ENCODE data around the gene ANAPC13.

The ANAPC13 gene

GRCh38 chr3:134483195-134483900 lies 2.4 kb downstream of the ANAPC13 start:
- in situ Hi-C loops (cut with MboI; ENCODE audit: low sequenced_read_pairs), result no loop called here

- in situ Hi-C loops (cut with MboI; ENCODE audit: low sequenced_read_pairs), result no loop called here
These were observed 3.2 kb downstream of the ANAPC13 start for GRCh38 chr3:134482622-134483021.

DNA sequence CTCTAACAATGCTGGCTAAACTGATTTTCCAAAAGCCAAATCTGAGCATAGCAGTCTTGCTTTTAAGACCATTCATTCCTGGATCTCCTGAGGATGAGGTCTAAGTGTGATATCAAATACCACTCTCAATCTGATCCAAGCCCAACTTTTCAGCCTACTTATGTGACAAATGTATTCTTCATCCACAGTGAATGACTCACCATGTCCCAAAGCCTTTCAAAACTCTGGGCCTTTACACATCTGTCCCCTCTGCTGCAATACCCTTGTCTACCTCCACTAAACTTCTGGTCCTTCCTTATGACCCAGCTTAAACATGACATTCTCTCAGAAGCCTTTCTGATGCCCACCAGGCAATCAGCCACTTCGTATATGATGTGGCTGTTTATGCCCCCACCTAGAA lies 4.6 kb downstream of the ANAPC13 start:
- in situ Hi-C loops (cut with MboI; ENCODE audit: low sequenced_read_pairs), result no loop called here

DNA sequence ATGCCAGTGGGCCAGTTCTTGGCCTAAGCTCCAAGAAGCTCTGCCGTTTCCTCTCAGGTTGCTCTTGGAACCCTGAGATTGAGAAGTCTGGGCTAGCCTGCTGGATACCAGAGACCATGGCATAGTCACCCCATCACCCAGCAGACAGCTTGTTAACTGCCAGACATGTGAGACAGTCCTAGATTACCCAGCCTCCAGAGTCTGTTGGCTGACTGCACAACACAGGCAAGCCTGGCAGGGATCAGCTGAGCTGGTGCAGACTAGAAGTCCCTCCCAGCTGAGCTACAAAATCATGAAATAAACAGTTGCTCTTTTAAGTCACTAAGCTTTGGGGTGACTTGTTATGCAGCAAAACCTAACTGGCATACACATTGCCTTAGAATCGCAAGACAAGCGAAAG lies 5.2 kb downstream of the ANAPC13 start:
- in situ Hi-C loops (cut with MboI; ENCODE audit: low sequenced_read_pairs), result no loop called here

DNA sequence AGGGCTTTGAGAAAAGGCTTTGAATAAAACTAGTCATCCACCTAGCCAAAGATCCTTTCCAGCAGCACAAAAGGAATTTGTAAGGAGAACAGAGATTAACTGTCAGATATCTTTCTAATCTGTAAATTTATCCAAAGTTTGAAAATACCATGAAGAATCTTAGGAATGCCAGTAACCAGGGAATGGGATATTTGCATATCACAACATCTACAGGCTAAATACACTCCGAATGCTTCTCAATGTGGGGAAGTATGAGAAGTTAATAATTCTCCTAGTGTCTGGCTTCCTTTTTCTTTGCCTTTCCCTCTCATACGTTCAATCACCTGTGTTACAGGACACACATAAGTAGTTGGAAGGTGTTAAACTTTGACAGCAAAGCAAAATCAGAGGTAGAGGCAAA lies 7.8 kb downstream of the ANAPC13 start:
- in situ Hi-C loops (cut with MboI; ENCODE audit: low sequenced_read_pairs), result no loop called here

GRCh38 chr3:134477002-134477401 lies 8.8 kb downstream of the ANAPC13 start:
- in situ Hi-C loops (cut with MboI; ENCODE audit: low sequenced_read_pairs), result no loop called here

- in situ Hi-C loops (cut with MboI; ENCODE audit: low sequenced_read_pairs), result no loop called here
These were observed 9.5 kb downstream of the ANAPC13 start for GRCh38 chr3:134476306-134476705.

DNA sequence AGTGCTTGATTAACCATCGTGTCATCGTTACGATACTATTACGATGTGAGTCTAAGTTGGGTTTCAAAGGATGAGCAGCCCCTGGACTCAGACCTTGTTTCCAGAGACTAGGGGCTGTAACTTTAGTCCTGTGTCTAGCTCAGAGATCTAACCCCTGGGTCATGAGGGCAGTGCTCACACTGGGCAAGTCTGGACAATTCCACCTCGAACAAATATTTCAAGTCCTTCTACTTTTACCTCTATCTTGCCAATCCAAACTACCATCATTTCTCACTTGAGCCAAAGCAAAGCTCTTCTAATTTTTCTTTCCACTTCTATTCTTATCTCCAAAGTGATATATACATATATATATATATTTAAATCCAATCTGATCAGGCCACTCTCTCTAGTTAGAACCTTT lies 10.8 kb downstream of the ANAPC13 start:
- in situ Hi-C loops (cut with MboI; ENCODE audit: low sequenced_read_pairs), result no loop called here

- in situ Hi-C loops (cut with MboI; ENCODE audit: low sequenced_read_pairs), result no loop called here
These were observed 11.8 kb downstream of the ANAPC13 start for GRCh38 chr3:134473868-134474546.

- in situ Hi-C loops (cut with MboI; ENCODE audit: low sequenced_read_pairs), result no loop called here
These were observed 13.0 kb downstream of the ANAPC13 start for GRCh38 chr3:134472831-134473230.

DNA sequence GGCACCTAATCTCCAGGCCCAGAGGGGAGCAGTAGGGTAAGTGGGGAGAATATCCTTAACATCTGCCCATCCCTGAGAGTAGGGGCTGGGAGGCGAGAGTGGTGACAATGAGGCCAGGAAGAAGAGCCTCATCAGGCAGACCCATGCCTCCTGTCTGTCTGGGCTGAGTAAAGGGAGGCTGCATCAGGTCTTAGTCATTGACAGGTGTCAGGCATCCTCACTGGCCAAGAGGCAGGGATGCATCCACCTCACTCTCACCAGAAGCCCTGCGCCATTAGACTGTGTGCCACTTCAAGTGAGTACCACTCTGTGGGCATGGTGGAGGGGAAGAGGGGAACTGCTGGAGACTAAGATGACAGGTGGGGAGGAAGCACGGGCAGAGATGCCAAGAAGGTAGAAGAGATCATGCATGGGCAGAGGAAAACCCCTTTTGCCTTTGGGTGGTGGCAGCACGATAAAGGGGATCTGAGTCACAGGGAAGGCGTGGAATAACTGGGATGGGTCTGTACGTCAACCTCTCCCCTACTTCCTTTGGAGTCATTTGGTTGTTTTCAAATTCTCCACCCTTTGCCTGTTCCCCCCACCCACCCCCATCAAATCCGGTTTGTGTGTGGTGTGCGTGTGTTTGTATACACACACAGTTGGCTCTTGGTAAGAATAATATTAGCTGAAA lies 14.1 kb downstream of the ANAPC13 start:
- in situ Hi-C loops (cut with MboI; ENCODE audit: low sequenced_read_pairs), result no loop called here

DNA sequence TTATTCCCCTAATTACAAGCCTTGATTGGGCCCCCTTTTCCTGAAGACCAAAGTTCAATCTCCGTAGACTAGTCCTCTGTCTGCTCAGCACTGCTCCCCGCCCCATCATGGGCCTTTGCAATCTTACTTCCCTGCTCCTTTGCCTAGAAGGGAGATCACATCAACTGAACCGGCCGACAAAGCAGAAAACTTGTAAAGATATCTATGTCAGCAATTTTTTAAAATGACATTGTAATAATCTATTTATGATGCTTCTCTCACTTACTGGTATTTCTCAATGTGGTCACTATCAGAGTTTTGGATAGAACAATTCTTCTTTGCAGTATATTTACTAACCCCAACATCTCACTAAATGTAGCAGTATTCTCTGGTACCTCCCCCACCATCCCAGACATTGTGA lies 17.3 kb downstream of the ANAPC13 start:
- in situ Hi-C loops (cut with MboI; ENCODE audit: low sequenced_read_pairs), result no loop called here

- in situ Hi-C loops (cut with MboI; ENCODE audit: low sequenced_read_pairs), result no loop called here
These were observed 19.5 kb downstream of the ANAPC13 start for GRCh38 chr3:134466331-134466730.

DNA sequence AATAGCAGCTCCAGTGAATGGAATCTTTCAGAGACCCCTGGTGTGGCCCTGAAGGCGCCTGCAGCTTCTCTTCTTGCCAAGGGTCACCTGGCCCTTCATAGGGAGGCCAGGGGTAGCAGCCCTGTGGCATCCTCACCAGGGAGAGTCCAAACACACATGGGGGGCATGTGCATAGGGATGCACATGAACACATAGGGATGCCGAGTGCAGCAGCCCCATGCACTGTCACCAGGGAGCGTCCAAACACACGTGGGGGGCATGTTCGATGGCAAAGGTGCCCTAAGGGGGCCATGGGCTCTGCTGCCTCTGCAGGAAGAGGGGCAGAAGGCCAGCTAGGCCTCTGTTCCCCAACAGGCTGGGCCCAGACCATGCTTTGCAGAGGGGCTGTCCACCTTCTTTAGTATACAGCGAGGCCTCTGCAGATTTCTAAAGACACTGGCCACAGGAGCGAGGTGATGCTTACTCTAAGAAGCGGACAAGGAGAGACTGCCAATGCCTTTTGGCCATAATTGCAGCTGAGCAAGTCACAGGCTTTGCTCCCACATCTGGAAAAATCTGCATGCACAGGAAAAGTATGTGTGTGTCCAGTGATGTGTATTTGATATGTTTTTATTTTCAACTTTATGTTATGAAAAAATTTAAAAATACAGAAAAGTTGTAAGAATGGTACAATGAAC lies 21.0 kb downstream of the ANAPC13 start:
- in situ Hi-C loops (cut with MboI; ENCODE audit: low sequenced_read_pairs), result no loop called here

- in situ Hi-C loops (cut with MboI; ENCODE audit: low sequenced_read_pairs), result no loop called here
These were observed 21.6 kb downstream of the ANAPC13 start for GRCh38 chr3:134464064-134464688.

DNA sequence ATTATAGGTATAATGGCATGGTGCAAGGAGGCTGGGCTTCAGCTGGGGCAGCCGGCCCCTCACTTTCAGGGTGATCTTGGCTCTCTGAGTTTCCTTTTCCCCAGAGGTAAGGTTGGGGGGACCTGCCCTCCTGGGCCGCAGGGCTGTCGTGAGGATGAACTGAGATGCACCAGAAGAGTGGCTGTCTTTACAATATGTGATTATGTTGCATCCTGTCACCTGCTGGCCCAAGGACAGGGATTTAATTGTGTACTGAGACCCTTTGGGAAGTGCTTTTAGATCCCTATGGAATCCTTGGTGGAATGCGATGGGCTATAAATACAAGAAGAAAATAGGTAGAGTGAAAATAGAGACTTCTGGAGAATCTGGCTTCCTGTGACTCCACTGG lies 22.1 kb downstream of the ANAPC13 start:
- in situ Hi-C loops (cut with MboI; ENCODE audit: low sequenced_read_pairs), result no loop called here

- in situ Hi-C loops (cut with MboI; ENCODE audit: low sequenced_read_pairs), result no loop called here
These were observed 23.3 kb downstream of the ANAPC13 start for GRCh38 chr3:134462331-134462941.

DNA sequence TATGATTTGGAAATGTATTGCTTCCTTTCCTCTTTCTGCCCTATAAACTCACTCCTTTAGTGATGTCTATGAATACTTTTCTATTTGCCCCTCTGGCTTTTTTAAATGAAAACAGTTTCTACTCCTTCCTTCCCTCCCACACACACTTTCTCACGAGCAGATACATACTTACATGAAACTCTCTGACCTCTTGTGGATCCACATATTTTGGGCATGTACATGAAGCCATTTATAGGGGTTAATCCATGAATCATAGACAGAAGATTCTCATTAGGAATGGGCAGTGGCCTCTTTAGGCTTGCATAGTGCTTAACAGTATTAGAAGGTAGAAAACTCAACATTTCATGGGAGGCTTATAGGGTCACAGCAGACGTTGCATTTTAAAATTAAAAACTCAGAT lies 24.8 kb downstream of the ANAPC13 start:
- in situ Hi-C loops (cut with MboI; ENCODE audit: low sequenced_read_pairs), result no loop called here

- in situ Hi-C loops (cut with MboI; ENCODE audit: low sequenced_read_pairs), result no loop called here
These were observed 26.2 kb downstream of the ANAPC13 start for GRCh38 chr3:134459562-134459961.

- in situ Hi-C loops (cut with MboI; ENCODE audit: low sequenced_read_pairs), result no loop called here
These were observed 27.3 kb downstream of the ANAPC13 start for GRCh38 chr3:134458406-134458945.
